Gastroesophageal sphincter (tissue), 4 donors: Measurements from ENCODE around the gene RHOH. TPM values are rescaled to one million over a fixed set of nuclear protein-coding genes. Genes with fewer than 3 reads are reported as not detected.

Experiments
- ATAC-seq: fragments of 150-250 bp; one replicate; pipeline ENCODE4 v1.9.1; 2016; ENCODE audit warnings: mild to moderate bottlenecking, moderate library complexity
- H3K27ac ChIP-seq, 4 donors: fragments of 200-600 bp; sonication (generic) in 3 of 4; 1 replicate in 3 of 4; 2 replicates in 1 of 4; pipeline ENCODE4 v1.5.1; 2016 to 2019
- H3K27me3 ChIP-seq: fragments of 200-600 bp; sonication (generic); one replicate; pipeline ENCODE4 v1.5.1; 2019
- H3K36me3 ChIP-seq, 2 donors: fragments of 200-600 bp; sonication (generic); one replicate each; pipeline ENCODE4 v1.5.1; 2019; ENCODE audit warnings: control low read depth in 1 of 2
- H3K4me1 ChIP-seq, 3 donors: fragments of 200-600 bp; sonication (generic); 1 replicate in 2 of 3; 2 replicates in 1 of 3; pipeline ENCODE4 v1.5.1; 2016 to 2019; ENCODE audit warnings: control low read depth in 2 of 3
- H3K4me3 ChIP-seq, 2 donors: fragments of 200-600 bp; sonication (generic); one replicate each; pipeline ENCODE4 v1.5.1; 2019; ENCODE audit warnings: mild to moderate bottlenecking in 1 of 2, moderate library complexity in 1 of 2
- H3K9me3 ChIP-seq, 3 donors: fragments of 200-600 bp; sonication (generic); one replicate each; pipeline ENCODE4 v1.5.1; 2017 to 2019; ENCODE audit warnings: control low read depth in 2 of 3
- CTCF ChIP-seq, 4 experiments: fragments of 200-600 bp in 2 of 4; fragments of 450-650 bp in 2 of 4; sonication (generic) in 1 of 4; IDR thresholded peaks; one replicate each; pipeline ENCODE4 v1.5.1; 2017 to 2019; ENCODE audit warnings: antibody characterized with exemption in 4 of 4, mild to moderate bottlenecking in 2 of 4, moderate library complexity in 2 of 4
- EP300 ChIP-seq: sonication (generic); formaldehyde crosslinking; IDR thresholded peaks from one replicate; pipeline ENCODE4 v1.6.1; 2017; ENCODE audit warnings: antibody characterized with exemption, mild to moderate bottlenecking
- POLR2A ChIP-seq, 2 donors: fragments of 450-650 bp; IDR thresholded peaks; one replicate each; pipeline ENCODE4 v1.6.1; 2017; ENCODE audit warnings: antibody characterized with exemption in 2 of 2, mild to moderate bottlenecking in 2 of 2, moderate library complexity in 1 of 2
- POLR2AphosphoS5 ChIP-seq: sonication (generic); formaldehyde crosslinking; IDR thresholded peaks from one replicate; pipeline ENCODE4 v1.6.1; 2017; ENCODE audit warnings: antibody characterized with exemption
- WGBS, 2 donors: methylation state at CpG; one replicate each; pipeline ENCODE4 v1.1.5; 2018; ENCODE audit warnings: low coverage in 1 of 2; 5-methylcytosine and 5-hydroxymethylcytosine counted together
- total RNA-seq, 4 donors: library from RNA; depleted of rRNA; stranded (reverse); fragments of >200 nt; gene quantifications; one replicate each; pipeline ENCODE4 v1.1.0, GENCODE V29; 2016

RHOH gene
- total RNA-seq, 4 donors from 2014 or later, result 0.42 to 4.4 (median 1.0) TPM

- no peaks in the 10 kb centered on the region for H3K36me3 ChIP-seq
- no peak for TF ChIP-seq CTCF (IDR thresholded peaks at IDR 0.05)
- TF ChIP-seq POLR2AphosphoS5, result no peak
- no peak for TF ChIP-seq POLR2A (IDR thresholded peaks at IDR 0.05)
- no peak for TF ChIP-seq EP300
- H3K27me3 ChIP-seq, result peaks cover 5% of the 10 kb centered on the region
- 93 to 100% methylated on average over 4 to 6 of the region's 10 CpGs for WGBS, 2 donors
- H3K4me1 ChIP-seq, result no peaks in the 10 kb centered on the region
- H3K4me3 ChIP-seq, result no peak overlapping the region
- no peak for ATAC-seq
- H3K9me3 ChIP-seq, result no peaks in the 10 kb centered on the region
- H3K27ac ChIP-seq, result no peak overlapping the region
Measured at GRCh38 chr4:40195182-40196177, 1.4 kb upstream of the RHOH start.

GRCh38 chr4:40196272-40196671 lies 559 bp upstream of the RHOH start:
- peaks cover 5% of the 10 kb centered on the region for H3K27me3 ChIP-seq
- ATAC-seq, result no peak
- WGBS, 2 donors, result 93% methylated on average over 8 of the region's 8 CpGs
- H3K9me3 ChIP-seq, result no peaks in the 10 kb centered on the region
- H3K27ac ChIP-seq, result no peak overlapping the region
- TF ChIP-seq POLR2A (IDR thresholded peaks at IDR 0.05) (no peak), EP300 (no peak), POLR2AphosphoS5 (no peak), CTCF (IDR thresholded peaks at IDR 0.05) (no peak)
- no peak overlapping the region for H3K4me3 ChIP-seq
- no peaks in the 10 kb centered on the region for H3K36me3 ChIP-seq
- no peaks in the 10 kb centered on the region for H3K4me1 ChIP-seq

GRCh38 chr4:40197879-40198689 lies 1.3 kb downstream of the RHOH start:
- TF ChIP-seq POLR2A (IDR thresholded peaks at IDR 0.05) (no peak), EP300 (no peak), CTCF (IDR thresholded peaks at IDR 0.05) (no peak), POLR2AphosphoS5 (no peak)
- 72 to 86% methylated on average over 11 to 14 of the region's 15 CpGs for WGBS, 2 donors
- no peaks in the 10 kb centered on the region for H3K4me1 ChIP-seq
- no peaks in the 10 kb centered on the region for H3K9me3 ChIP-seq
- H3K36me3 ChIP-seq, result no peaks in the 10 kb centered on the region
- peak overlapping the region in 1 of 2 donors; percentile 23 for H3K4me3 ChIP-seq
- peaks cover 5% of the 10 kb centered on the region for H3K27me3 ChIP-seq
- peak overlapping the region in 1 of 4 donors; percentile 26 for H3K27ac ChIP-seq
- no peak for ATAC-seq

GRCh38 chr4:40199179-40199670 lies 2.4 kb downstream of the RHOH start:
- H3K4me3 ChIP-seq, result peak overlapping the region in 1 of 2 donors; percentile 23
- peaks cover 5% of the 10 kb centered on the region for H3K27me3 ChIP-seq
- TF ChIP-seq POLR2AphosphoS5 (no peak), CTCF (IDR thresholded peaks at IDR 0.05) (no peak), POLR2A (IDR thresholded peaks at IDR 0.05) (no peak), EP300 (no peak)
- no peaks in the 10 kb centered on the region for H3K36me3 ChIP-seq
- no peak for ATAC-seq
- no peaks in the 10 kb centered on the region for H3K9me3 ChIP-seq
- no peaks in the 10 kb centered on the region for H3K4me1 ChIP-seq
- WGBS, 2 donors, result 73 to 79% methylated on average over 3 to 6 of the region's 6 CpGs
- H3K27ac ChIP-seq, result peak overlapping the region in 1 of 4 donors; percentile 23
